MM.1S (cell line): ENCODE results near the gene PCA3.

Experiments used
- DNase-seq: peaks from one replicate; pipeline ENCODE4 v3.0.0-alpha.2; 2015
- H2AFZ ChIP-seq: fragments of 300-600 bp; sonication (generic); 2 replicates; pipeline ENCODE4 v1.6.0; 2016; ENCODE audit warnings: antibody characterized with exemption, low read length
- H3F3A ChIP-seq: fragments of 300-600 bp; sonication (generic); 2 replicates; pipeline ENCODE4 v1.6.1; 2016; ENCODE audit warnings: mild to moderate bottlenecking, antibody characterized with exemption, low read length, moderate library complexity, mixed read lengths; ENCODE audit not compliant: insufficient read depth
- H3K27ac ChIP-seq: fragments of 300-600 bp; sonication (generic); 2 replicates; pipeline ENCODE4 v1.5.1; 2016; ENCODE audit warnings: mild to moderate bottlenecking, low read length
- H3K27me3 ChIP-seq: fragments of 300-600 bp; sonication (generic); replicated peaks from 2 replicates; pipeline ENCODE4 v1.6.0; 2016; ENCODE audit warnings: low read length; ENCODE audit not compliant: insufficient read depth
- H3K36me3 ChIP-seq: fragments of 300-600 bp; sonication (generic); replicated peaks from 2 replicates; pipeline ENCODE4 v1.6.1; 2016; ENCODE audit warnings: mild to moderate bottlenecking, low read length, mixed read lengths; ENCODE audit not compliant: insufficient read depth
- H3K4me1 ChIP-seq: fragments of 300-600 bp; sonication (generic); 2 replicates; pipeline ENCODE4 v1.6.1; 2016; ENCODE audit warnings: low read length, mixed read lengths
- H3K4me2 ChIP-seq: fragments of 300-600 bp; sonication (generic); 2 replicates; pipeline ENCODE4 v1.6.0; 2016; ENCODE audit warnings: low read depth, low read length
- H3K4me3 ChIP-seq: fragments of 300-600 bp; sonication (generic); 2 replicates; pipeline ENCODE4 v1.5.1; 2016; ENCODE audit warnings: low read length, mixed read lengths
- H3K79me2 ChIP-seq: fragments of 300-600 bp; sonication (generic); 2 replicates; pipeline ENCODE4 v1.6.1; 2016; ENCODE audit warnings: mixed run types, low read length, mixed read lengths
- H3K9ac ChIP-seq: fragments of 300-600 bp; sonication (generic); 2 replicates; pipeline ENCODE4 v1.6.1; 2016; ENCODE audit warnings: low read length, mixed read lengths
- H3K9me2 ChIP-seq: fragments of 300-600 bp; sonication (generic); replicated peaks from 2 replicates; pipeline ENCODE4 v1.6.1; 2016; ENCODE audit warnings: mild to moderate bottlenecking, low read length, mixed read lengths; ENCODE audit not compliant: insufficient read depth
- H3K9me3 ChIP-seq: fragments of 300-600 bp; sonication (generic); replicated peaks from 2 replicates; pipeline ENCODE4 v1.6.1; 2016; ENCODE audit warnings: mild to moderate bottlenecking, low read length, mixed read lengths; ENCODE audit not compliant: insufficient read depth
- H4K20me1 ChIP-seq: fragments of 300-600 bp; sonication (generic); 2 replicates; pipeline ENCODE4 v1.6.1; 2016; ENCODE audit warnings: mild to moderate bottlenecking, low read length, moderate library complexity, mixed read lengths; ENCODE audit not compliant: insufficient read depth
- EZH2 ChIP-seq: fragments of 300-600 bp; sonication (generic); optimal IDR thresholded peaks from 2 replicates; pipeline ENCODE3; 2017; ENCODE audit warnings: low read depth, mild to moderate bottlenecking, antibody characterized with exemption, low read length, mixed read lengths
- EZH2phosphoT487 ChIP-seq: fragments of 300-600 bp; sonication (generic); IDR thresholded peaks from 2 replicates; pipeline ENCODE4 v1.6.1; 2018; ENCODE audit warnings: antibody characterized with exemption, low read length
- TF ChIP-seq, protein P1 (sequence below): fragments of 300-600 bp; sonication (generic); IDR thresholded peaks from 2 replicates; pipeline ENCODE4 v1.5.1; 2016; ENCODE audit warnings: antibody characterized with exemption, low read length, mixed read lengths

PCA3 gene

GRCh38 chr9:76828447-76828846, 64.2 kb downstream of the PCA3 start:
- H3K9me2 ChIP-seq: no peaks in the 10 kb centered on the region
- no peak for DNase-seq
- H3K4me2 ChIP-seq: no peak overlapping the region
- TF ChIP-seq EZH2phosphoT487: no peak
- TF ChIP-seq, protein P1, sequence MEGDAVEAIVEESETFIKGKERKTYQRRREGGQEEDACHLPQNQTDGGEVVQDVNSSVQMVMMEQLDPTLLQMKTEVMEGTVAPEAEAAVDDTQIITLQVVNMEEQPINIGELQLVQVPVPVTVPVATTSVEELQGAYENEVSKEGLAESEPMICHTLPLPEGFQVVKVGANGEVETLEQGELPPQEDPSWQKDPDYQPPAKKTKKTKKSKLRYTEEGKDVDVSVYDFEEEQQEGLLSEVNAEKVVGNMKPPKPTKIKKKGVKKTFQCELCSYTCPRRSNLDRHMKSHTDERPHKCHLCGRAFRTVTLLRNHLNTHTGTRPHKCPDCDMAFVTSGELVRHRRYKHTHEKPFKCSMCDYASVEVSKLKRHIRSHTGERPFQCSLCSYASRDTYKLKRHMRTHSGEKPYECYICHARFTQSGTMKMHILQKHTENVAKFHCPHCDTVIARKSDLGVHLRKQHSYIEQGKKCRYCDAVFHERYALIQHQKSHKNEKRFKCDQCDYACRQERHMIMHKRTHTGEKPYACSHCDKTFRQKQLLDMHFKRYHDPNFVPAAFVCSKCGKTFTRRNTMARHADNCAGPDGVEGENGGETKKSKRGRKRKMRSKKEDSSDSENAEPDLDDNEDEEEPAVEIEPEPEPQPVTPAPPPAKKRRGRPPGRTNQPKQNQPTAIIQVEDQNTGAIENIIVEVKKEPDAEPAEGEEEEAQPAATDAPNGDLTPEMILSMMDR: no peak
- no peak for TF ChIP-seq EZH2
- no peaks in the 10 kb centered on the region for H3K36me3 ChIP-seq
- no peak overlapping the region for H2AFZ ChIP-seq
- no peaks in the 10 kb centered on the region for H3K4me1 ChIP-seq
- H3K27me3 ChIP-seq: no peaks in the 10 kb centered on the region
- H3K4me3 ChIP-seq: no peak overlapping the region
- H3F3A ChIP-seq: no peaks in the 10 kb centered on the region
- H4K20me1 ChIP-seq: no peaks in the 10 kb centered on the region
- no peaks in the 10 kb centered on the region for H3K79me2 ChIP-seq
- H3K9ac ChIP-seq: no peak overlapping the region
- no peak overlapping the region for H3K27ac ChIP-seq
- no peaks in the 10 kb centered on the region for H3K9me3 ChIP-seq

DNA sequence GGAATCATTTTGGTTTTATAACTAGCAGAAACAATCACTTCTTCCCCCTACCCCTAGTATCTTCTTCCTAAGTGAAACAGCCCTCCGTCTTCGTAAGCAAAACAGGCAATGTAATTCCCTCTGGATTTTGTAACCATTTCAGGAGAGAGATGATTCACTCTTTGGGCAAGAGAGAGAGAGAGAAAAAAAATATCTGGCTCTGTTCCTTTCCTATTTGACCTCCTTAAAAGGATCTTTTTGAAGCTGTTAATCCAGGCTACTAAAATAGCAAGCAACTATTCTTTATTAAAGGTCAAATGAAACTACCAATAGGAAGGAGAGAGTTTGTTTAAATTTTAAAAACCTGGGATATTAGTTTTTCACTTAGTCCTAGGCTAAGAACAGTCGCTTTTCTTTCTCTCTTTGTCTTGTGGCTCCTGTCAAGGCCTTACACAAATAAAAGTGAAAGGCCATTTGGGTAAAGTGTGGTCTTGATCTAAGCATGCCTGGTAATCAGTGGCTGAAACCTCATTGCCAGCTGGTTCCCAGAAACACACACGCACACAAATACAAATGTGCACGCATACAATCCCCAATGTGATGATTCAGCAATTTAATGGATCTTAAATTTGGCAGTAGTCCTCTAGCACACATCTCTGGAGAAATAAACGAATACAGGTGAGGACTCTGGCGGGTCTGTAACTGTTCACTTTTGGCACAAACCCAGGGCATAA, 71.5 kb downstream of the PCA3 start:
- H3K4me2 ChIP-seq: no peak overlapping the region
- H4K20me1 ChIP-seq: no peaks in the 10 kb centered on the region
- H3K79me2 ChIP-seq: no peaks in the 10 kb centered on the region
- no peaks in the 10 kb centered on the region for H3K36me3 ChIP-seq
- H3K27me3 ChIP-seq: no peaks in the 10 kb centered on the region
- no peaks in the 10 kb centered on the region for H3K9me3 ChIP-seq
- TF ChIP-seq EZH2phosphoT487 (no peak), EZH2 (no peak)
- TF ChIP-seq, protein P1: no peak
- H3K9me2 ChIP-seq: no peaks in the 10 kb centered on the region
- H3K27ac ChIP-seq: no peak overlapping the region
- H2AFZ ChIP-seq: no peak overlapping the region
- H3K9ac ChIP-seq: no peak overlapping the region
- no peak overlapping the region for H3K4me3 ChIP-seq
- no peak for DNase-seq
- no peaks in the 10 kb centered on the region for H3K4me1 ChIP-seq
- H3F3A ChIP-seq: no peaks in the 10 kb centered on the region
